GM04504 (cell line): Measurements from ENCODE around the gene MARCO.
"Not testable (repeated sequence)": the region's sequence is repeated elsewhere in the genome, so short reads cannot be mapped to it uniquely, and the experiment has no call there.

Experiments used
- DNase-seq: peaks from one replicate; pipeline ENCODE4 v3.0.0-alpha.2; 2012; ENCODE audit warnings: low read depth

Gene MARCO

GRCh38 chr2:118929059-118929458, 12.9 kb upstream of the MARCO start:
- DNase-seq, result no peak

- DNase-seq, result no peak
Observed at GRCh38 chr2:118932949-118933348, 9.0 kb upstream of the MARCO start.

- no peak for DNase-seq
Observed at GRCh38 chr2:118936306-118936705, 5.7 kb upstream of the MARCO start.

- DNase-seq, result no peak
Observed at GRCh38 chr2:118936936-118937335, 5.1 kb upstream of the MARCO start.

GRCh38 chr2:118937817-118938216, 4.2 kb upstream of the MARCO start:
- no peak for DNase-seq

- no peak for DNase-seq
Observed at GRCh38 chr2:118939994-118940393, 2.0 kb upstream of the MARCO start.

GRCh38 chr2:118940486-118941120, 1.4 kb upstream of the MARCO start:
- no peak for DNase-seq

GRCh38 chr2:118943286-118943685, 1.3 kb downstream of the MARCO start:
- DNase-seq, result no peak

- no peak for DNase-seq
Observed at GRCh38 chr2:118945881-118946280, 3.9 kb downstream of the MARCO start.

- not testable (repeated sequence) for DNase-seq
Observed at GRCh38 chr2:118948266-118948665, 6.3 kb downstream of the MARCO start.

- no peak for DNase-seq
Observed at GRCh38 chr2:118954297-118955060, 12.5 kb downstream of the MARCO start.

GRCh38 chr2:118965737-118966136, 23.7 kb downstream of the MARCO start:
- DNase-seq, result no peak

- no peak for DNase-seq
Observed at GRCh38 chr2:118967124-118967880, 25.3 kb downstream of the MARCO start.

GRCh38 chr2:118968042-118968441, 26.0 kb downstream of the MARCO start:
- no peak for DNase-seq

GRCh38 chr2:118968961-118969733, 27.2 kb downstream of the MARCO start:
- DNase-seq, result no peak

- DNase-seq, result no peak
Observed at GRCh38 chr2:118969734-118970395, 27.9 kb downstream of the MARCO start.

GRCh38 chr2:118970396-118971135, 28.6 kb downstream of the MARCO start:
- DNase-seq, result no peak

GRCh38 chr2:118971245-118972122, 29.5 kb downstream of the MARCO start:
- no peak for DNase-seq

- DNase-seq, result peak; percentile 12
Observed at GRCh38 chr2:118973542-118973951, 31.6 kb downstream of the MARCO start.
